GM12878 (cell line): ENCODE results near the gene LMF2. TPM values are rescaled to one million over a fixed set of nuclear protein-coding genes. Genes with fewer than 3 reads are reported as not detected.

Experiments used
- ATF3 ChIP-seq: IDR thresholded peaks from 2 replicates; pipeline ENCODE4 v1.6.1; 2011; ENCODE audit warnings: low read depth, mild to moderate bottlenecking, low read length, moderate library complexity, borderline replicate concordance; ENCODE audit errors: extremely low read depth
- CHD1 ChIP-seq: IDR thresholded peaks from 2 replicates; pipeline ENCODE4 v1.6.1; 2012; ENCODE audit warnings: low read depth, low read length, improper control_type of control experiment
- EED ChIP-seq: sonication (generic); IDR thresholded peaks from 2 replicates; pipeline ENCODE4 v1.6.1; 2016; ENCODE audit warnings: antibody characterized with exemption, low read depth
- JUNB ChIP-seq: IDR thresholded peaks from 2 replicates; pipeline ENCODE4 v1.6.1; 2016; ENCODE audit warnings: antibody characterized with exemption, mild to moderate bottlenecking
- KLF5 ChIP-seq: fragments of 450-650 bp; IDR thresholded peaks from 2 replicates; pipeline ENCODE4 v1.6.1; 2014; ENCODE audit warnings: mild to moderate bottlenecking; ENCODE audit not compliant: partially characterized antibody
- POLR2A ChIP-seq: IDR thresholded peaks from 2 replicates; pipeline ENCODE4 v1.6.1; 2011; ENCODE audit warnings: low read depth, mild to moderate bottlenecking, low read length
- RAD51 ChIP-seq: fragments of 450-650 bp; IDR thresholded peaks from 2 replicates; pipeline ENCODE4 v1.6.1; 2016; ENCODE audit warnings: moderate library complexity, mild to moderate bottlenecking, inconsistent platforms
- REST ChIP-seq: IDR thresholded peaks from 2 replicates; pipeline ENCODE4 v1.6.1; 2012; ENCODE audit warnings: mild to moderate bottlenecking, low read depth, low read length
- RFX5 ChIP-seq: IDR thresholded peaks from 2 replicates; pipeline ENCODE4 v1.6.1; 2011; ENCODE audit warnings: low read depth, low read length, improper control_type of control experiment
- SKIL ChIP-seq: fragments of 450-650 bp; IDR thresholded peaks from 2 replicates; pipeline ENCODE4 v1.6.1; 2017; ENCODE audit warnings: mild to moderate bottlenecking, low read depth, inconsistent platforms; ENCODE audit not compliant: poor library complexity, severe bottlenecking
- STAT3 ChIP-seq: IDR thresholded peaks from 2 replicates; pipeline ENCODE4 v1.6.1; 2011; ENCODE audit warnings: low read depth, low read length, improper control_type of control experiment
- SUPT20H ChIP-seq: IDR thresholded peaks from 2 replicates; pipeline ENCODE4 v1.6.1; 2011; ENCODE audit warnings: low read depth, mild to moderate bottlenecking, low read length, moderate library complexity, borderline replicate concordance; ENCODE audit not compliant: control insufficient read depth
- ZNF207 ChIP-seq: fragments of 450-650 bp; IDR thresholded peaks from 2 replicates; pipeline ENCODE4 v1.6.1; 2014; ENCODE audit warnings: antibody characterized with exemption, mild to moderate bottlenecking, borderline replicate concordance
- ZNF274 ChIP-seq: IDR thresholded peaks from one replicate; pipeline ENCODE4 v1.8.0; 2011; ENCODE audit not compliant: insufficient read length, insufficient read depth
- ZNF592 ChIP-seq: fragments of 450-650 bp; IDR thresholded peaks from 2 replicates; pipeline ENCODE4 v1.6.1; 2017; ENCODE audit warnings: mild to moderate bottlenecking, moderate library complexity
- polyA plus RNA-seq, 11 experiments: library from polyadenylated mRNA; depleted of rRNA in 4 of 11; unstranded in 6 of 11; stranded (reverse) in 5 of 11; fragments of >200 nt; fragmentation: Nextera tagmentation in 4 of 11; fragmentation: Illumina TruSeq in 1 of 11; extraction: Ambion mirVana in 4 of 11; extraction: Trizol in 1 of 11; gene quantifications; 1 replicate in 1 of 11; 2 replicates in 10 of 11; pipeline versions ENCODE4 v1.2.1 to v1.2.3, GENCODE V29; 2011 to 2016; ENCODE audit warnings: inconsistent platforms in 2 of 11, missing spikeins in 2 of 11, low read depth in 1 of 11
- total RNA-seq, 4 experiments: library from RNA; depleted of rRNA in 3 of 4; stranded (reverse); fragments of >200 nt in 3 of 4; fragmentation: Illumina TruSeq in 1 of 4; extraction: Trizol in 1 of 4; gene quantifications; 2 replicates each; pipeline versions ENCODE4 v1.2.1 to v1.2.3, GENCODE V29; 2013 to 2021
- TF ChIP-seq, protein P1 (sequence below): fragments of 450-650 bp; formaldehyde crosslinking; IDR thresholded peaks from 2 replicates; pipeline ENCODE4 v1.5.0; 2022; ENCODE audit warnings: mild to moderate bottlenecking, missing genetic modification characterization

Gene LMF2
- total and polyA plus RNA-seq, 10 of the 15 experiments (the other 5 are each of a cell fraction or from before 2014, with no cell fraction given) = 0.08 to 57.5 (median 21.2) TPM

GRCh38 chr22:50529897-50530579 lies 22.5 kb upstream of the LMF2 start, which contains the start of gene TYMP (continued):
- no peak for TF ChIP-seq SKIL
- no peak for TF ChIP-seq ATF3
- no peak for TF ChIP-seq JUNB
- no peak for TF ChIP-seq ZNF274
- TF ChIP-seq ZNF592 = no peak
- TF ChIP-seq KLF5 = peak; percentile 20
- no peak for TF ChIP-seq REST
- no peak for TF ChIP-seq STAT3
- TF ChIP-seq RFX5 = no peak
- TF ChIP-seq CHD1 = no peak
- TF ChIP-seq, protein P1, sequence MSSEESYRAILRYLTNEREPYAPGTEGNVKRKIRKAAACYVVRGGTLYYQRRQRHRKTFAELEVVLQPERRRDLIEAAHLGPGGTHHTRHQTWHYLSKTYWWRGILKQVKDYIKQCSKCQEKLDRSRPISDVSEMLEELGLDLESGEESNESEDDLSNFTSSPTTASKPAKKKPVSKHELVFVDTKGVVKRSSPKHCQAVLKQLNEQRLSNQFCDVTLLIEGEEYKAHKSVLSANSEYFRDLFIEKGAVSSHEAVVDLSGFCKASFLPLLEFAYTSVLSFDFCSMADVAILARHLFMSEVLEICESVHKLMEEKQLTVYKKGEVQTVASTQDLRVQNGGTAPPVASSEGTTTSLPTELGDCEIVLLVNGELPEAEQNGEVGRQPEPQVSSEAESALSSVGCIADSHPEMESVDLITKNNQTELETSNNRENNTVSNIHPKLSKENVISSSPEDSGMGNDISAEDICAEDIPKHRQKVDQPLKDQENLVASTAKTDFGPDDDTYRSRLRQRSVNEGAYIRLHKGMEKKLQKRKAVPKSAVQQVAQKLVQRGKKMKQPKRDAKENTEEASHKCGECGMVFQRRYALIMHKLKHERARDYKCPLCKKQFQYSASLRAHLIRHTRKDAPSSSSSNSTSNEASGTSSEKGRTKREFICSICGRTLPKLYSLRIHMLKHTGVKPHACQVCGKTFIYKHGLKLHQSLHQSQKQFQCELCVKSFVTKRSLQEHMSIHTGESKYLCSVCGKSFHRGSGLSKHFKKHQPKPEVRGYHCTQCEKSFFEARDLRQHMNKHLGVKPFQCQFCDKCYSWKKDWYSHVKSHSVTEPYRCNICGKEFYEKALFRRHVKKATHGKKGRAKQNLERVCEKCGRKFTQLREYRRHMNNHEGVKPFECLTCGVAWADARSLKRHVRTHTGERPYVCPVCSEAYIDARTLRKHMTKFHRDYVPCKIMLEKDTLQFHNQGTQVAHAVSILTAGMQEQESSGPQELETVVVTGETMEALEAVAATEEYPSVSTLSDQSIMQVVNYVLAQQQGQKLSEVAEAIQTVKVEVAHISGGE = no peak
- TF ChIP-seq EED = peak; percentile 59
- TF ChIP-seq RAD51 = no peak
- no peak for TF ChIP-seq SUPT20H
- no peak for TF ChIP-seq POLR2A
- no peak; the same call in 1 of the 2 replicates for TF ChIP-seq ZNF207
